GM19240 (cell line): ENCODE results near the gene SPATA4.

Source experiments
- DNase-seq: peaks from one replicate; pipeline ENCODE4 v3.0.0; 2011; ENCODE audit warnings: low spot score; ENCODE audit not compliant: insufficient read length

SPATA4 gene

GRCh38 chr4:176189891-176190795 is 5.2 kb downstream of the SPATA4 start:
- no peak for DNase-seq

GRCh38 chr4:176188654-176189053 is 6.7 kb downstream of the SPATA4 start:
- DNase-seq: no peak

- no peak for DNase-seq
These were observed 7.8 kb downstream of the SPATA4 start for GRCh38 chr4:176187624-176188023.

- DNase-seq: no peak
These were observed 8.6 kb downstream of the SPATA4 start for GRCh38 chr4:176186671-176187395.

- DNase-seq: no peak
These were observed 9.3 kb downstream of the SPATA4 start for GRCh38 chr4:176186067-176186466.

GRCh38 chr4:176185051-176185450 is 10.3 kb downstream of the SPATA4 start:
- DNase-seq: no peak

GRCh38 chr4:176163041-176163440 is 32.3 kb downstream of the SPATA4 start:
- DNase-seq: no peak

GRCh38 chr4:176156656-176157055 is 38.7 kb downstream of the SPATA4 start:
- DNase-seq: no peak

GRCh38 chr4:176153124-176153523 is 42.3 kb downstream of the SPATA4 start:
- DNase-seq: no peak

GRCh38 chr4:176150704-176151103 is 44.7 kb downstream of the SPATA4 start:
- no peak for DNase-seq

GRCh38 chr4:176150356-176150682 is 45.1 kb downstream of the SPATA4 start:
- no peak for DNase-seq

GRCh38 chr4:176149680-176150355 is 45.6 kb downstream of the SPATA4 start:
- no peak for DNase-seq

- no peak for DNase-seq
These were observed 53.1 kb downstream of the SPATA4 start for GRCh38 chr4:176142253-176142652.

GRCh38 chr4:176139518-176139917 is 55.9 kb downstream of the SPATA4 start:
- no peak for DNase-seq

- DNase-seq: no peak
These were observed 57.8 kb downstream of the SPATA4 start for GRCh38 chr4:176137631-176138030.

GRCh38 chr4:176134670-176135069 is 60.7 kb downstream of the SPATA4 start:
- DNase-seq: no peak
